ENCODE measurements around the gene ARRDC1. TPM values are rescaled to one million over a fixed set of nuclear protein-coding genes. Genes with fewer than 3 reads are reported as not detected.

Gene ARRDC1
- total and polyA plus RNA-seq, 2 experiments from 2014 or later, result 73.9 to 82.9 TPM

- Histone ChIP-seq H3K4me3 (no peak overlapping the region), H3K36me3 (peaks cover 12% of the 10 kb centered on the region), H3K9me3 (ENCODE audit: low read depth) (no peaks in the 10 kb centered on the region), H3K27me3 (no peaks in the 10 kb centered on the region), H3K4me1 (ENCODE audit: low read depth) (no peaks in the 10 kb centered on the region), H3K27ac (no peak overlapping the region)
- no peak for TF ChIP-seq CTCF (IDR thresholded peaks at IDR 0.05; ENCODE audit: low read depth, low read length)
- no peak for DNase-seq (ENCODE audit: low read depth in 1 of 2, low spot score in 1 of 2)
These were observed 35.8 kb upstream of the ARRDC1 start for GRCh38 chr9:137569609-137570203.

- DNase-seq (ENCODE audit: low read depth in 1 of 2, low spot score in 1 of 2), result no peak
- Histone ChIP-seq H3K4me3 (no peak overlapping the region), H3K27ac (no peak overlapping the region), H3K36me3 (peaks cover 12% of the 10 kb centered on the region), H3K27me3 (no peaks in the 10 kb centered on the region), H3K9me3 (ENCODE audit: low read depth) (no peaks in the 10 kb centered on the region), H3K4me1 (ENCODE audit: low read depth) (peaks cover 4% of the 10 kb centered on the region)
- no peak for TF ChIP-seq CTCF (IDR thresholded peaks at IDR 0.05; ENCODE audit: low read depth, low read length)
These were observed 34.9 kb upstream of the ARRDC1 start for GRCh38 chr9:137570566-137570965.

GRCh38 chr9:137574192-137574591 is 31.3 kb upstream of the ARRDC1 start:
- Histone ChIP-seq H3K27me3 (no peaks in the 10 kb centered on the region), H3K9me3 (ENCODE audit: low read depth) (no peaks in the 10 kb centered on the region), H3K4me3 (no peak overlapping the region), H3K27ac (peak overlapping the region; percentile 85), H3K4me1 (ENCODE audit: low read depth) (peaks cover 28% of the 10 kb centered on the region), H3K36me3 (peaks cover 12% of the 10 kb centered on the region)
- no peak for DNase-seq (ENCODE audit: low read depth in 1 of 2, low spot score in 1 of 2)
- no peak for TF ChIP-seq CTCF (IDR thresholded peaks at IDR 0.05; ENCODE audit: low read depth, low read length)

GRCh38 chr9:137575364-137575715 is 30.1 kb upstream of the ARRDC1 start:
- no peak overlapping the region for H3K4me3 ChIP-seq
- DNase-seq (ENCODE audit: low read depth in 1 of 2, low spot score in 1 of 2), result no peak
- H3K27me3 ChIP-seq, result no peaks in the 10 kb centered on the region
- H3K27ac ChIP-seq, result peak overlapping the region; percentile 85
- peaks cover 29% of the 10 kb centered on the region for H3K4me1 ChIP-seq (ENCODE audit: low read depth)
- no peaks in the 10 kb centered on the region for H3K9me3 ChIP-seq (ENCODE audit: low read depth)
- H3K36me3 ChIP-seq, result peaks cover 12% of the 10 kb centered on the region
- TF ChIP-seq CTCF (IDR thresholded peaks at IDR 0.05; ENCODE audit: low read depth, low read length), result no peak

- Histone ChIP-seq H3K36me3 (peaks cover 12% of the 10 kb centered on the region), H3K9me3 (ENCODE audit: low read depth) (no peaks in the 10 kb centered on the region), H3K4me3 (no peak overlapping the region), H3K27ac (peak overlapping the region; percentile 85), H3K4me1 (ENCODE audit: low read depth) (peaks cover 29% of the 10 kb centered on the region), H3K27me3 (no peaks in the 10 kb centered on the region)
- no peak for TF ChIP-seq CTCF (IDR thresholded peaks at IDR 0.05; ENCODE audit: low read depth, low read length)
- peak in 1 of 2 donors; percentile 46 for DNase-seq (ENCODE audit: low read depth in 1 of 2, low spot score in 1 of 2)
These were observed 29.6 kb upstream of the ARRDC1 start for GRCh38 chr9:137575716-137576411.

Measured in cardiac muscle cell (in vitro differentiated cells and primary cell).